H1 (cell line): Measurements from ENCODE around the gene AURKAIP1.

Source experiments
- RNF2 ChIP-seq: fragments of 200-900, 300-1000 bp; sonication (generic); IDR thresholded peaks from 2 replicates; pipeline ENCODE4 v1.7.1; 2016; ENCODE audit warnings: borderline replicate concordance, low read depth, mild to moderate bottlenecking, antibody characterized with exemption, low read length; ENCODE audit not compliant: poor library complexity, severe bottlenecking; ENCODE audit errors: missing control alignments
- TF ChIP-seq, protein P1 (sequence below), 3 experiments: IDR thresholded peaks; 1 replicate in 2 of 3; 2 replicates in 1 of 3; pipeline versions ENCODE4 v1.5.1 to v1.6.1; 2011; ENCODE audit warnings: low read length in 3 of 3, mild to moderate bottlenecking in 3 of 3, inconsistent platforms in 2 of 3, low read depth in 1 of 3, moderate library complexity in 1 of 3; ENCODE audit not compliant: insufficient read depth in 1 of 3; ENCODE audit errors: control extremely low read depth in 1 of 3

DNA sequence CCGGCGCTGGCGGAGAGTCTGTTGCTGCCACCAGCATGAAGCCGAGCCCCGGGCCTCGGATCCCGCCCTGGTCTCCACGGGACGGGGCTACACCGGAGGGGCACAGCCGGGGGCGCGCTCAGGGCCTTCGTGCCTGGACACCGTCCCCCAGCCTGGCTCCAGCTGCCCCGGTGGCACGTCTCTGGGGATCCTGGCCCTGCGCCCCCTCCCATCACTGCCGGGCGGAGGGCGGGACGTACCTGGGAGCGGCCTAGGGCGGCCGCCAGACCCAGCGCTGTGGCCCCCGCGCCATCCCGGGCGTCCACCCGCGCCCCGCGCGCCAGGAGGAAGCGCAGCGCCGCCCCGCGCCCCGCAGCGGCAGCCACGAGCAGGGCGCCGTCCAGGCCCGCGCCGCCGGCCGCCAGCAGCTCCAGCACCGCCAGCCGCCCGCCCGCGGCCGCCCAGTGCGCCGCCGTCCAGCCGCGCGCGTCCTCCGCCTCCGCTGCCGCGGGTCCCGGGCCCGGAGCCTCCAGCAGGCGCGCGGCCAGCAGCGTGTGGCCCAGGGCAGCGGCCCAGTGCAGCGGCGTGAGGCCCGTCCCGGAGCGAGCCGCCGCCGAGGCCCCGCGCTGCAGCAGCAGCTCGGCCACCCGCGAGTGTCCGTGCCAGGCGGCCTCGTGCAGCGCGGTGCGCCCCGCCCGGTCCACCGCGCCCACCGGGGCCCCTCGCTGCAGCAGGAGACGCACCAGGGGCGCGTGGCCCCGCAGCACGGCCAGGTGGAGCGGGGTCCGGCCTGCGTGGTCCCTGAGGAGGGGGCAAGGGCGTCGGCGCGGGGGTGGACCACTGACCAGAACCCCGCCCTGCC is 45.0 kb upstream of the AURKAIP1 start:
- TF ChIP-seq, protein P1, sequence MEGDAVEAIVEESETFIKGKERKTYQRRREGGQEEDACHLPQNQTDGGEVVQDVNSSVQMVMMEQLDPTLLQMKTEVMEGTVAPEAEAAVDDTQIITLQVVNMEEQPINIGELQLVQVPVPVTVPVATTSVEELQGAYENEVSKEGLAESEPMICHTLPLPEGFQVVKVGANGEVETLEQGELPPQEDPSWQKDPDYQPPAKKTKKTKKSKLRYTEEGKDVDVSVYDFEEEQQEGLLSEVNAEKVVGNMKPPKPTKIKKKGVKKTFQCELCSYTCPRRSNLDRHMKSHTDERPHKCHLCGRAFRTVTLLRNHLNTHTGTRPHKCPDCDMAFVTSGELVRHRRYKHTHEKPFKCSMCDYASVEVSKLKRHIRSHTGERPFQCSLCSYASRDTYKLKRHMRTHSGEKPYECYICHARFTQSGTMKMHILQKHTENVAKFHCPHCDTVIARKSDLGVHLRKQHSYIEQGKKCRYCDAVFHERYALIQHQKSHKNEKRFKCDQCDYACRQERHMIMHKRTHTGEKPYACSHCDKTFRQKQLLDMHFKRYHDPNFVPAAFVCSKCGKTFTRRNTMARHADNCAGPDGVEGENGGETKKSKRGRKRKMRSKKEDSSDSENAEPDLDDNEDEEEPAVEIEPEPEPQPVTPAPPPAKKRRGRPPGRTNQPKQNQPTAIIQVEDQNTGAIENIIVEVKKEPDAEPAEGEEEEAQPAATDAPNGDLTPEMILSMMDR (IDR thresholded peaks at IDR 0.05; ENCODE audit: control extremely low read depth in 1 of 3, insufficient read depth in 1 of 3, low read depth in 1 of 3, low read length in 3 of 3): no peak; a peak in 1 of 4 replicates
- peak; percentile 26 for TF ChIP-seq RNF2
